PC-9 (cell line): Measurements from ENCODE around the gene RNU6-1. TPM values are rescaled to one million over a fixed set of nuclear protein-coding genes. Genes with fewer than 3 reads are reported as not detected.

Source experiments
- BruUV-seq: library from RNA; stranded (reverse); fragments of 400-500 nt; replicated peaks from 2 replicates; lab custom pipeline; 2021; lab: Mats Ljungman, UMichigan
- CTCF ChIA-PET: fragments of 300-600 bp; sonication (Branson Sonifier 250); formaldehyde crosslinking; loops from one replicate; lab custom pipeline; 2022; ENCODE audit warnings: antibody characterized with exemption; lab: Charles Lee
- POLR2A ChIA-PET: fragments of 300-600 bp; sonication (Branson Sonifier 250); formaldehyde crosslinking; loops from one replicate; lab custom pipeline; 2022; ENCODE audit warnings: antibody characterized with exemption; ENCODE audit not compliant: unreplicated experiment; lab: Charles Lee
- DNase-seq, 2 experiments: peaks; one replicate each; pipeline versions ENCODE4 v3.0.0 to v3.0.0-alpha.2; 2015 to 2022; ENCODE audit warnings: mixed read lengths in 1 of 2
- H2AFZ ChIP-seq: fragments of 200-600 bp; sonication (generic); 2 replicates; pipeline ENCODE4 v1.8.1; 2017; ENCODE audit warnings: antibody characterized with exemption
- H3F3A ChIP-seq: fragments of 200-600 bp; sonication (generic); 2 replicates; pipeline ENCODE4 v1.8.1; 2017; ENCODE audit warnings: antibody characterized with exemption, mild to moderate bottlenecking, low read depth; ENCODE audit not compliant: insufficient read depth
- H3K27ac ChIP-seq: fragments of 200-600 bp; sonication (generic); 2 replicates; pipeline ENCODE4 v1.6.1; 2016; ENCODE audit warnings: mixed run types
- H3K27me3 ChIP-seq: fragments of 200-600 bp; sonication (generic); 2 replicates; pipeline ENCODE4 v1.6.1; 2016; ENCODE audit warnings: low read depth, mixed run types; ENCODE audit not compliant: insufficient read depth
- H3K36me3 ChIP-seq: fragments of 200-600 bp; sonication (generic); 2 replicates; pipeline ENCODE4 v1.6.1; 2016; ENCODE audit warnings: low read depth, mixed run types
- H3K4me1 ChIP-seq: fragments of 200-600 bp; sonication (generic); replicated peaks from 2 replicates; pipeline ENCODE4 v1.6.1; 2016; ENCODE audit warnings: mixed run types; ENCODE audit not compliant: insufficient read depth
- H3K4me2 ChIP-seq: fragments of 200-600 bp; sonication (generic); 2 replicates; pipeline ENCODE4 v1.6.1; 2017; ENCODE audit warnings: mixed run types
- H3K4me3 ChIP-seq: fragments of 200-600 bp; sonication (generic); 2 replicates; pipeline ENCODE4 v1.6.1; 2016; ENCODE audit warnings: mixed run types
- H3K79me2 ChIP-seq: fragments of 200-600 bp; sonication (generic); 2 replicates; pipeline ENCODE4 v1.6.1; 2017; ENCODE audit warnings: low read depth, mixed run types
- H3K9me2 ChIP-seq: fragments of 200-600 bp; sonication (generic); 2 replicates; pipeline ENCODE4 v1.8.1; 2017; ENCODE audit warnings: mild to moderate bottlenecking; ENCODE audit not compliant: insufficient read depth
- H3K9me3 ChIP-seq: fragments of 200-600 bp; sonication (generic); 2 replicates; pipeline ENCODE4 v1.8.1; 2016; ENCODE audit warnings: low read depth; ENCODE audit not compliant: insufficient read depth
- H4K20me1 ChIP-seq: fragments of 200-600 bp; sonication (generic); 2 replicates; pipeline ENCODE4 v1.8.1; 2017; ENCODE audit not compliant: insufficient read depth
- EZH2 ChIP-seq: fragments of 200-600 bp; sonication (generic); IDR thresholded peaks from 2 replicates; pipeline ENCODE4 v1.8.0; 2017; ENCODE audit warnings: antibody characterized with exemption, low read depth
- intact Hi-C: fragments of 100-400 bp; cut with micrococcal nuclease; formaldehyde crosslinking; loops from one replicate; pipeline ENCODE4 v1.10.0; 2022; ENCODE audit not compliant: unreplicated experiment
- total RNA-seq: library from RNA; stranded (reverse); gene quantifications from 2 replicates; pipeline ENCODE4 v1.2.3, GENCODE V29; 2021
- TF ChIP-seq, protein P1 (sequence below): fragments of 200-600 bp; sonication (generic); conservative IDR thresholded peaks from 2 replicates; pipeline ENCODE4 v1.6.1; 2017; ENCODE audit warnings: mixed run types, antibody characterized with exemption, mild to moderate bottlenecking, moderate library complexity

The RNU6-1 gene
- total RNA-seq, 1 experiment from 2014 or later = not detected

DNA sequence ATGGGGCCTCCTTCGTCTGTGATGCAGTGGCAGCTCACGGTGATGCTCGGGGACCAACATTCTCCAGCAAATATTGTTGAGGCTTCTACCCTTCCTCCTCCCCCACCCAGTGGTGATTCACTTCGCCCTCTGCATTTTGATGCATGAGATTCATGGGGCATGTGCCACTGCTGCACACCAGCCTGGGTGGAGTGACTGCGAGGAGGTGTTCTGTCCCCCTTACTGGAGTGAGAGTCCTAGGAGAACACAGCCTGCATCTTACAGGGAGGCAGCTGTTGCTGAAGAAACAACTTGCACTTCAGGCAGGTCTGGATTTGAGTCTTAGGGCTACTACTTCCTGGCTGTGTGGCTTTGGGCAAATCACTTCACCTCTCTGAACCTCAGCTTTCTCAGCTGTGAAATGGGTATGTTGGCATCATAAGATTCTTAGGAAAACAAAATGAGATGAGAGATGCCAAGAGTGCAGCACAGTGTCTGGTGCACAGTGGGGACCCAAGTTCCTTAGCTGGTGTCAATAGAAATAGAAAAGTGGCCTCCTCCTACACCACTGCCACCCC, 24.7 kb downstream of the RNU6-1 start:
- intact Hi-C loops = no loop called here
- H3F3A ChIP-seq = no peaks in the 10 kb centered on the region
- H4K20me1 ChIP-seq = no peaks in the 10 kb centered on the region
- CTCF ChIA-PET = no interaction called here
- no peaks in the 10 kb centered on the region for H3K4me1 ChIP-seq
- H3K9me2 ChIP-seq = no peaks in the 10 kb centered on the region
- H3K79me2 ChIP-seq = no peaks in the 10 kb centered on the region
- no peaks in the 10 kb centered on the region for H3K36me3 ChIP-seq
- H2AFZ ChIP-seq = no peak overlapping the region
- POLR2A ChIA-PET = no interaction called here
- TF ChIP-seq, protein P1, sequence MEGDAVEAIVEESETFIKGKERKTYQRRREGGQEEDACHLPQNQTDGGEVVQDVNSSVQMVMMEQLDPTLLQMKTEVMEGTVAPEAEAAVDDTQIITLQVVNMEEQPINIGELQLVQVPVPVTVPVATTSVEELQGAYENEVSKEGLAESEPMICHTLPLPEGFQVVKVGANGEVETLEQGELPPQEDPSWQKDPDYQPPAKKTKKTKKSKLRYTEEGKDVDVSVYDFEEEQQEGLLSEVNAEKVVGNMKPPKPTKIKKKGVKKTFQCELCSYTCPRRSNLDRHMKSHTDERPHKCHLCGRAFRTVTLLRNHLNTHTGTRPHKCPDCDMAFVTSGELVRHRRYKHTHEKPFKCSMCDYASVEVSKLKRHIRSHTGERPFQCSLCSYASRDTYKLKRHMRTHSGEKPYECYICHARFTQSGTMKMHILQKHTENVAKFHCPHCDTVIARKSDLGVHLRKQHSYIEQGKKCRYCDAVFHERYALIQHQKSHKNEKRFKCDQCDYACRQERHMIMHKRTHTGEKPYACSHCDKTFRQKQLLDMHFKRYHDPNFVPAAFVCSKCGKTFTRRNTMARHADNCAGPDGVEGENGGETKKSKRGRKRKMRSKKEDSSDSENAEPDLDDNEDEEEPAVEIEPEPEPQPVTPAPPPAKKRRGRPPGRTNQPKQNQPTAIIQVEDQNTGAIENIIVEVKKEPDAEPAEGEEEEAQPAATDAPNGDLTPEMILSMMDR = no peak
- TF ChIP-seq EZH2 = no peak
- H3K27me3 ChIP-seq = no peaks in the 10 kb centered on the region
- H3K4me3 ChIP-seq = no peak overlapping the region
- DNase-seq = no peak
- H3K9me3 ChIP-seq = no peaks in the 10 kb centered on the region
- no peak overlapping the region for H3K27ac ChIP-seq
- BruUV-seq = no TSS peak
- H3K4me2 ChIP-seq = no peak overlapping the region

DNA sequence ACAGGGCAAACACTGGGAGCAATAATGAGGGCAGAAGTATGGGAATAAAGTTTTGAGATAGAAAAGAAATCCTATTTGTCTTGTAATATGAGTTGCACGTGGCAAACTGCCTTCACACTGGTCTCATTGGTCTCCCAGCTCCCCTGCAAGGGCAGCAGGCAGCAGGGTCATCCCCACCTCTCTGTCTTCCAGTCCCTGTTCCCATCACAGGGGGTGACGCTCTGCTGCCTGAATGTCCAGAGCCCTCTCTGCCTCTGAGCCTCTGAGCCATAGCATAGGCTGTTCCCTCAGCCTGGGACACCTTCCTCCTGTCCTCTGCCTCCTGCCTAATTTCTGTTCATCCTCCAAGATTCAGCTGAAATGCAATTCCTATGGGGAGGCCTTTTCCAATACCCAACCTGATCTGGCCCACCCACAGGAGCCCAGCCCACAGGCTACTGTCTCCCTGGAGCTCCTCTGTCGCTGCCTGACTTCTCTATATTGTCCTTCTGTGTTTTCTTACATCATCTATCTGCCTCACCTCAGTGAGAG, 26.7 kb downstream of the RNU6-1 start:
- TF ChIP-seq, protein P1 = no peak
- TF ChIP-seq EZH2 = no peak
- Histone ChIP-seq H3F3A (no peaks in the 10 kb centered on the region), H3K4me3 (no peak overlapping the region), H3K27me3 (no peaks in the 10 kb centered on the region), H3K4me2 (no peak overlapping the region), H4K20me1 (no peaks in the 10 kb centered on the region), H3K4me1 (no peaks in the 10 kb centered on the region), H3K79me2 (no peaks in the 10 kb centered on the region), H3K36me3 (no peaks in the 10 kb centered on the region), H3K9me2 (no peaks in the 10 kb centered on the region), H3K9me3 (no peaks in the 10 kb centered on the region), H3K27ac (no peak overlapping the region), H2AFZ (no peak overlapping the region)
- BruUV-seq = no TSS peak
- DNase-seq = no peak
- CTCF ChIA-PET = no interaction called here
- intact Hi-C loops = no loop called here
- POLR2A ChIA-PET = no interaction called here

DNA sequence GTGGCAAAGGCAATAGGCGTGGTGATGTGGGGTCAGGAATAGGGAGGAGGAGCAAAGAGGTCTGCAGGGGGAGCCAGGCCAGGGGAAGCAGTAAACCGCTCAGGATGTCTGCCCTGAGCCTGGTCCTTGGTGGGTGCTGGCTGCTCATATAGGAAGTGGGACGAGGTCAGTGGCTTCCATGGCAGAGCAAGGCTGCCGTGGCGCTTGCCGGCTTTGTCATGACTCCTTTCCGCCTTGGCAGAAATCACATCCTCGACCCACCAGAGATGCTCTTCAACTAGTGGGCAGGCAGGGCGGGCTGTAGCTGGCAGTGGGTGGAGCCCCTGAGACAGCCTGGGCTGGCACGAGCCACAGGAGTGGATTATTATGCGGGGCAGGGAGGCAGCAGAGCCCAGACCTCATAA, 27.6 kb downstream of the RNU6-1 start:
- ChIA-PET CTCF (no interaction called here), POLR2A (no interaction called here)
- DNase-seq = no peak
- Histone ChIP-seq H4K20me1 (no peaks in the 10 kb centered on the region), H3K4me1 (no peaks in the 10 kb centered on the region), H3K79me2 (no peaks in the 10 kb centered on the region), H3K4me3 (no peak overlapping the region), H3K36me3 (no peaks in the 10 kb centered on the region), H3K27ac (no peak overlapping the region), H2AFZ (no peak overlapping the region), H3K4me2 (no peak overlapping the region), H3F3A (no peaks in the 10 kb centered on the region), H3K27me3 (no peaks in the 10 kb centered on the region), H3K9me2 (no peaks in the 10 kb centered on the region), H3K9me3 (no peaks in the 10 kb centered on the region)
- BruUV-seq = no TSS peak
- TF ChIP-seq EZH2 = no peak
- TF ChIP-seq, protein P1 = no peak
- intact Hi-C loops = no loop called here
